EH (cell line): ENCODE results near the gene SYT2.
"Not testable (repeated sequence)": the region's sequence is repeated elsewhere in the genome, so short reads cannot be mapped to it uniquely, and the experiment has no call there.

Experiments used
- DNase-seq: peaks from one replicate; pipeline ENCODE4 v3.0.0-alpha.2; 2015; ENCODE audit warnings: low read depth

Gene SYT2

DNA sequence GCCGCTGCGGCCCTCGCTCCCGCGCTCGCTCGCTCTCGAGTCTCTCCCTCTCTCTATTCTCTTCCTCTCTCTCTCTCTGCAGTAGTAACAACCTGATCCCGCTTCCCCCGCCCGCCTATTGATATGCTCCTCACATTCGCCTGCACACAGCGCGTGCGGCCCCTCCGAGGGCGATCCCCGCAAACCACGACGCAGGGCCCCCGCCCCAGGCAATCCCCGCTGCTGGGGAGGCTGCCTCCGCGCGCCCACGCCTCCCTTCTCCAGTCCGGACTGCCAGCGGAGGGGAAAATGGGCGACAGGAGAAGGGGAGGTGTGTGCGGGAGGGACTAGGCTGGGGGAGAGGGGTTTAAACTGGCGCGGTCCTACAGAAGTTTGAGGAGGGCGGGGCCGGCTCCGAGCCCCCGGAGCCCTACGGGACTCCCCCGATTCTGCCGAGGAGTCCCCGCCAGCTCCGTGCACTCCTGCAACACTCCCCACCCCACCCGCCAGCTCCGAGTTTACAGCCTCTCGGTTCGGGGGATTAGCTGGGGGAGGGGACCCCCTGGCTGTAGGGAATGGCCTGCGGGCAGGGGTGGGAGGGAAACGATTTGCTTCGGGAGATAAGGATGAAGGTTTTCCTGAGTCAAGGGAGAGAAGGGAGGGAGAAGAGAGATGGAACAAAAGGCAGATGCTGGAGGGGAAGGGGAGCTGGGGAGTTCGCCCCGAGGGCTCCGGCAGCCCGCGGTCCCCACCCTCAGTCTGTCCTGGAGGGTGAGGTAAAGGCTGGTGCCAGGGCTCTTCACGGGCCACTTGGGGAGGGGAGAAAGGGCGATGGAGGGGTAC lies 66.6 kb downstream of the SYT2 start:
- DNase-seq = no peak

DNA sequence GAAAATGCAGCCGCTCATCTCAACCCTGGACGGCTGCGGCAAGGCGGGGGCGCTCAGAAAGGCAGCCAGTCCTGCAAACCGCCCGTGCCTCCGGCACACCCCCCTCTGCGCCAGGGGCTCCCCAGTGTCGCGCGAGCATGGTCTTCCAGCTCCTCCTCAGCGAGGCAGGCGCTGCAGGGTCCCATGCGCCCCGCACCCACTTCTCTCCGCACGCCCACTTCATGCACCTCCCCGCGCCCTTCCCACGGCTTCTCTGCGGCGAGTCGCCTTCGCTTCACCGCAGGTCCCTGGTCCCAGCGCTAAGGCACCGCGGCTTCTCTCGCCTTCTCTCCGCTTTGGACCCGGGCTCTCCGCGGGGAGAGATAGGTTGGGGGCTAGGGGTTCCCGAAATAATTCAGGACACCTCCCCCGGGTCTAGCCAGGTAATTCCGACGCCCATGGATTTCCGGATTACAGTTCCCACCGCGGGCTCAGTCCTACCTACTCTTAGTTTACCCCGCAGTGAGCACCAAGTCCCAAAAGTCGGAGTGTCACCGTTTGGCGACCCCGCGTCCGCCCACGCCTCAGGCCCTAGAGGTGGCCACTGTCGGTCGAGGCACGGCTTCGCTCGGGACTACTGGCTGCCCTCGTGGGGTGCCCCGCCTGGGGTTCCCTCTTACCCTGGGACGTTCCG lies 67.5 kb downstream of the SYT2 start:
- no peak for DNase-seq

DNA sequence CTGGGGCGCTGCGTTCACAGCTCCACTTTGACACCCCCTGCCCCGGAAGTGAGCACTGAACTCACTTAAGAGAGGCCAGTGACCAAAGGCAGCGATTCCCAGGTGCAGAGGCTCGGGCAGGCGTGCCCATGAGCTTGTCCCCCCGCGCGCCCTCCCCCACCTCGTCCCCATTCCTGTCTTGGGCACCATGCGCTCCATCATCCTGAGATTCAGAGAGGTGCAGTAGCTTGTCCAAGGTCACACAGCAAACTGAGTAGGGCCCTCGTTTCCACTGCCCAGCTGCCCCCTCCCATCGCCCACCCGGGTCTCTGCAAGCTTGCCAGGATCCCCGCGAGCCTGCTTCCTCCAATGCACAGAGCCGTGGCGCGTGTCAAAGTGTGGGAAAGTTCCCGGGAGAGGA lies 68.0 kb downstream of the SYT2 start:
- DNase-seq = no peak

DNA sequence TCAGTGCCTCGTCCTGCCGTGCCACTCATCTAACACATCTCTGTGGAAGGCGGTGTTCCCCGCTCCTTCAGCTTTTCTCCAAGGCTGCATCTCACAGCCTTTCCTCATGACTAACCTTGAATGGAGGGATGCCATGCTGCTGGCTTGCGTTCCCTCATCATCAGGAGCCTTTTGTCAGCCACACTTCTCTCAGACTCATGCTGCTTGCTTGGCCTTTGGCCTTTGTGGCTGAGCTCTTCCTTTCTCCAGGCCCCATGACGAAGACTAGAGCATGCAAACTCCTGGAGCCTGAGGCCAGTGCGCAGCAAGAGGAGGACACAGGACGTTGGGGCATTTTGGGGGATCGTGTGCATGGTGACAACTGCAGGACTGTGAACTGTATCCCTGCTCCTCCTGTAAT lies 70.8 kb downstream of the SYT2 start:
- DNase-seq = peak; percentile 85

DNA sequence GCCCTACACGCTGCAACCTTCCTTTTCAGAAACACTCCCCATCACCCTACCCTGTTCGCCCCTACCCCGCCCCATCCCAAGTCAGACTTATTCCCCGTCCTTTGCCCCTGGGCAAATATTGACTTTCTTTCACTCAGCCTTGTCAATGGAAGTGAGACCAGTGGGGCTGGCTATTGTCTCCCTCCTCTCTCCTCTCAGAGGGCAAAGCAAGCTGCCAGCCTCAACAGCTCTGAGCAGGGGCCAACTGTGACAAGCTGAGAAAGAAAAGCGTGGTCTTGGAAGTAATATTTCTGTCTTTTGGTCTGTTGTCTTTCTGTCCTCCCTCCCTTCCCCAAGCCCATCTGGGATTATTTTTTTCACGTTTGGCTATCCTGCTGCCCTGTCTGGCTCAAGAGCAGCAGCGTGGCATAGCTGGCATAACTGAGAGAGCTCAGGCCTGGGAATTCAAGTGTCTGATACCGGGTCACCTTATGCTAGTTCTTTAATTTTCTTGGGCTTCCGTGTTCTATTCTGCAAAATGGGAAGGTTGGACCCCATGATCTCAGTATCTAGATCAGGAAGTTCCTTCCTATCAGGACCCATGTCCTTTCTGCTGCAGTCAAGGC lies 71.5 kb downstream of the SYT2 start:
- not testable (repeated sequence) for DNase-seq

DNA sequence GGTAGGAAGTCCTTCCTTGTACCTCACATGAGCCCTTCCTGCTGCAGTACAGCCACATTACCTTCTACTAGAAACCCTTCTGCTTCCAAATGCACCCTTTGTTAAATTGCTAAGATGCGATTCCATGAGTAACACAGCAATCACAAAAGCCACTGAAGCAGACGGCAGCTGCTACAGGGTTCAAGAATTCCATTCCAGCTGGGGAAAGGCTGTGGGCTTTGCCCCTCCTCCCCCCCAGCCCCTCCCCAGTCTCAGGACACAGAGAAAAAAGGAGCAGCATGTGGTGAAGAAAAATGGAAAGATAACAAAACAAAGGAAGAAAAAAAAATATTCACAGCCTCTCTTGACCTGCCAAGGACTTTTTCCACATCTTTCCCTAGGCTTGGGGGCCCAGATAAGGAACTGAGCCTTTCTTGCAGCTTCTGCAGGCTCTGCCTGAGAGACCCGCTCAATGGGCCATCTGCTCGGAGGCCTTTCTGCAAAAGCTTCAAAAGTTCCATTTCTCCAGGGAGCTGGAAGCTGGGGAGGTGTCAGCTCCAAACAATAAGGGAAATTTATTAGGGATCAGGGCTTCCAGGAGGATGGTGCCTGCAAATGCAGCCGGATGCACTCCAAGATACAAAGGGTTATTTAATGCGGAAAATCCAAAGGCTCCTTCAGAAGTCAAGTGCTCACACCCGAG lies 72.1 kb downstream of the SYT2 start:
- DNase-seq = no peak

DNA sequence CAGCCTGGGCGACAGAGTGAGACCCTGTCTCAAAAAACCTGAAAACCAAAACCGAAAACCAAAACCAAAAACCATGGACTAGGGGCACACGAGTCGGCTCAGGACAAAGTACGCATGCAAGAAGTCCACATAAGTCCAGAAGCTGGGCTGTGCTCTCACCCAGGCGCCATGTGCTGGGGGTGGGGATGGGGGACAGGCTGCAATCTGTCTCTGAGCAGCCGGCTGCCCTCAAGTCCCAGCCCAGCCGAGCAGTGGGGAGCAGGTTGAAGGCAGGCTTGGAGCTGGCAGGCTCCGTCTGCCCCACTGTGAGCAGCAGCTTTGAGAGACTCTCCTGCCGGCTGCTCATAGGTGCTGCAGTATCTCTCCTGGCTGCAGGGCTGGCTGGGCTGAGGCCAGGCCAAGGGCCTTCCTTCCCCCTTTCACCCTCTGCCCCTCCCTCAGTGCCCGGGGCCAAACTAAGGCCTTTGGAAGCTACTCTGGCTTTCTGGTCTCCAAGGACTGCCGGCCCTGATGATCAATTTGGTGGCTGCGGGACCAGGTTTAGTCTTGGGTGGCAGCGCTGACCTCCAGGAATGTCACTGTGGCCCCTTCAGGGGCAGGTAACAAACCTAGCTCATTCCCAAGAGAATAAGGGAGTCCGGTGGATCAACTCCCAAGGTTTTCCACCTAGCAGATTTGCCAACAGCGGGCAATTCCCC lies 72.8 kb downstream of the SYT2 start:
- DNase-seq = not testable (repeated sequence)

DNA sequence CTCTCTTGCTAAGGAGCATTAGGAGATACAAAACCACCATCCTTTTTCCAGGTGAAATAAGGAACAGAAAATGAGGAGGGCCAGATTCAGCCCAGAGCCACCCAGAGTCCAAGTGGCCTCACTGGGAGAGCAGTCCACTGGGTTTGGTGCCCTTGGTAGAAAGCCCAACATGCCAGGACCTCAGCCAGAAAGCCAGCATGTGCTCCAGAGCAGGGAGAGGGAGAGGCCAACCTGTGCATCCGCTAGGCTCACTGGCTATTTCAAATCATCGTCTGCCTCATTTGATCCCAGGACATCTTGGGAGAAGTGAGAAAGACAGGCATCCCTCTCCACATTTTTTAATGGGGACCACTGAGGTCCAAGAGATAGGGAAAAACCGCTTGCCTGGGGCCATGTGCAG lies 74.1 kb downstream of the SYT2 start:
- DNase-seq = not testable (repeated sequence)

DNA sequence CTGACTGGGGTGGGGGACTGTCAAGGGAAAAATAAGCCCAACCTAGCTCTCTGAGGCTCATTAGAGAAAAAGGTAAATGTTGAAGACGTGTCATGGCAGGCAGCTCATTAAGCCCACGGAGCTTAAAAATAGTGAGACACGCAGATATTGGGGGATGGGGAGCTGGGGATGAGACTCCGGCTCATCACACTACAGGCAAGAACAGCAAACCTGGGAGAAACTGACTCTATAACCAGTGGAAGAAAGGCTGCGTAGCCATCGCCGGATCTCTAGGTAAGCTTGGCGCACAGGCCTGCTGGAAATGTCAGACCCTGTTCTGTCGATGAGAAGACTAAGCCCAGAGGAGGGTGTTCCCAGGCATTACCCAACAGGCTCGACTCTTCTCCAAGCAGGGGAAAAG lies 78.0 kb downstream of the SYT2 start:
- no peak for DNase-seq

DNA sequence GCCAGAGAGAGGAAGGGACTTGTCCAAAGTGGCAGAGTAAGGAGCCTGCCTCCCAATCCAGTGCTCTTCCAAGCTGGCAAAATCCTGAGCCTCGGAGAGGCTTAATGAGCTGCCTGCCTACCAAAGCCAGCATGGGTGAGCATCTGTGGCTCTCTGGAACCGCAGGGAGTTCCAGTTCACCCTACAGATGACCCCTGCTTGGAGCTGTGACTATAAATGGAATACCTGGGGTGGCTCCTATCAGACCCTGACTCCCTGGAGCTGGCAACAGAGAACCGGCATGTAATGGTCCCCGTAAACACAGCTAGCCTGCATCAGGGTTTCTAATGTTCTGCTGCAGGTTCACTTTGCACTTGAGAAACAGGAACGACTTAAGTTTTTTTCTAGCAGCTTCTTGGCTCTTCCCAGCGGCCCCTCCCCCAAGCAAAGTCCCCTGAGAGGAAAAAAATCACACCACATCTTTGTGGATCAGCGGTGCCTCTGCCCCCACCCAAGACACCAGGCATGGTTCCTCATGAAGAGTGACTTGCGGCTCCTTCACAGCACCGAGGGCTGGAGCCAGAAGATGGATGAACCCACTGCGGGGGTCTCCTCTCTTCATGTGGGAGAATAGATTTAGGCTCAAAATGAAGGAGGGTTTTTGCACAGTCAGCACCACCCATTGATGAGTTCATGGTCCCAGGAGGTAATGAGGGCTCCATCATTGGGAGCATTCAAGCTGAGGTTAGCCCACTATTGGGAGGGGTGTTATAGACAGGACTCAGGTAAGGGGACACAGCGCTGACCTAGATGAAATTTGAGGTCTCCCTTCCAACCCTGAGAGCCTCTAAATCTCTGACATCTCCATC lies 79.0 kb downstream of the SYT2 start:
- no peak for DNase-seq

DNA sequence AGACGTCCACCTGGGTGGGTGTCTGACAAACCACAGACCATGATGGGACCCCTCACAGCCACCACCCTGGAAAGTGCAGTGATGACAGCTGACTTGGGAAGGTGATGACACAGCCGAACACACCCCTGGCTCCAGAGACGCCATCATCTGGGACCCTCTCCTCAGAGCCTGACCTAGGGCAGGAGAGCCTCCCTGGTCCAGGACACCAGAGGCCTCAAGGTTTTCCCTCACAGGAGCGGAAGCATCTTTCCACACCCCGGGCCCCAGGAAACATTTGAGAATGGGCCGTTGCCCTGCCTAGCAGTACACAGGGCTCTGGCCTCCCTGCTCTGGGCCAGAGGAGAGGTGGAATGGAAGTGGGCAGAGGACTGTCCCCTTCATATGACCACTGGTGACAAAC lies 79.7 kb downstream of the SYT2 start:
- no peak for DNase-seq

DNA sequence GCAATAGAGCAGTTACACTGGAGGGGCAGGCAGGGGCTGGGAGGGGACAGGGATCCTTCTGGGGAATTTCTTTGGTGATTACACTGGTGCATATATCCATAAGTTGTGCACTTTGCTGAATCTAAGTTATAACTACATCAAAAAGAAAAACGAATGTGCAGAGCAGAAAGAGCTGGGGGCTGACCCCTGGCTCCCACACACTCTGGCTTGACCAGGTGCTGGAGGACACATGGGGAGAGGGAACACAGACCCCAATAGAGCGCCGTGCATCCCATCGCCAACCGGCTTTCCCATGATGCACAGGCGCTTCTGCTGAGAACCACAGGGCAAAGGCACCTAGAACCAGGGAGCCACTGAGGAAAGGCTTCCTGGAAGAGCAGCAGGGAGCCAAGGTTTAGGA lies 80.2 kb downstream of the SYT2 start:
- not testable (repeated sequence) for DNase-seq

DNA sequence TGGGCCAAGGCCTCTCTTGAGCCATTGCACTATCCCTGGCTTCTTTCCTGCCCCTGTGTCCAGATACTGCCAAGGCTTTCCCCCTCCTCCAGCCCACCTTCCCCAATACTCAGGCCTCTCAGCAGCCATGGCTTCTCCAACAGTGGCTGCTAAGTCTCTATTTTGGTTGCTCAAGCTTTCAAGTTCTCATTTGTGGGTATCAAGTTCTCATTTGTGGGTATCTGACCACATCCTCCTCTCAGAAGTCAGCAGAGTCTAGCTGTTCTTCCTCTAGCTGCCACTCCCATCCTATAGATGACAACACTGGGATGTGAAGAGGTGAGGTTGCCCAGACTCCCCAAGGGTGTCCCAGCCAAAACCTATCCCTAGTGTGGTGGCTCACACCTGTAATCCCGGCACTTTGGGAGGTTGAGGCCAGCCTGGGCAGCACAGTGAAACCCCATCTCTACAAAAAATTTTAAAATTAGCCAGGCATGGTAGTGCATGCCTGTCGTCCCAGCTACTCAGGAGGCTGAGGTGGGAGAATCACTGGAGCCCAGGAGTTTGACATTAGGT lies 80.9 kb downstream of the SYT2 start:
- DNase-seq = not testable (repeated sequence)

DNA sequence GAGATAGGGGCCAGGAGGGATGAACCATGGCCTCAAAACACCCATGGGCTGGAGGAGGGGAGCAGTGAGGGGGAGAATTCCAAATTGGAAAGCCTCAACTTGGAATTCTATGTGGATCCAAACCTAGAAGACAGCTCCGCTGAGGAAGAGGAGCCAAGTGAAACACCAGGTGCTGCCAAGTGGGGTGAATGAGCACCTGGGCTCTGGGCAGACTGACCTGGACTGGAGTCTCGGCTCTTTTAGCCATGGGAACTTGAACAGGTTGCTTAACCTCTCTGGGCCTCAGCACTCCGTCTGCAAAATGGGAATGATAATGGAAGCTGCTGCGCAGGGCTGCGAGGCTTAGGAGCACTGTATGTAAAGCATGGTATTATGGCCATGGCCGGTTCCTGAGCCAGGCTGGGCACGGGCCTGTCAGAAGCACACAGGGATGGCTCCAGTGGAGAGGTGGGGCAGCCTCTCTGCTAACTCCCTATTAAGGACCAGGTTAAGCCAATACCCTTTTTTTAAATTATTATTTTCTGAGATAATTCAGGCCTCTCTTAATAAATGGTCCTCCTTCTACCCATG lies 81.5 kb downstream of the SYT2 start:
- DNase-seq = no peak

DNA sequence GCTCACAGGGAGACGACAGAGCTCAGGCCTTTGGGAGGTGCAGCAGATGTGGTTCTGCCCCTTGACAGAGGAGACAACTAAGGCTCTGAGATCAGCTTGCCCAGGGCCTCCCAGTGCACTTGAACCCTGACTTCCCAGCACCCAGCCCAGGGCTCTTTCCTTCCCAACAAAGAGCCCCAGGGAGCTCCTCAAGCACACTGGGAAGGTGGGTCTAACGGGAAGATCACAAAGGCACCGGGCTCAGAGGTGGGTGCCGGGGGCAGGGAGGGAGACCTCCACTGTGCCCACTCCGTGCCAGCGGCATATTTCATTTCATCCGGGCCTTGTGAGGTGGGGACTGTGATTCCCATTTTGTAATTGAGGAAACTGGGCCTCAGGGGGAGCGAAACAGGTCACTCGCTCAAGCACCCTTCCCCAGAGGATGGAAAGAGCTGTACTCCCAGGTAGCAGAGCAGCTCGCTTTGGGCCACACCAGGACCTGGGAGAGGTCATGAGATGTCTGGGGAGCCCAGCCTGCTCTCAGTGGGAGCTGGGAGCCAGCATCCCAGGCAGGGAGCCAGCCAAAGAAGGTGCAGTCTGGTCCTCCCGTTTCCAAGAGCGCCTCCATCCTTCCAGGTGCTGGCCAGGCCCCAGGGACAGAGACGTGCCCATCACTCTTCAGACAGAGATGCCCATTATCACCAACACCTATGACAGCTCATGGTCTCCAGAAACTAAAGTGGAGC lies 82.3 kb downstream of the SYT2 start:
- DNase-seq = no peak

DNA sequence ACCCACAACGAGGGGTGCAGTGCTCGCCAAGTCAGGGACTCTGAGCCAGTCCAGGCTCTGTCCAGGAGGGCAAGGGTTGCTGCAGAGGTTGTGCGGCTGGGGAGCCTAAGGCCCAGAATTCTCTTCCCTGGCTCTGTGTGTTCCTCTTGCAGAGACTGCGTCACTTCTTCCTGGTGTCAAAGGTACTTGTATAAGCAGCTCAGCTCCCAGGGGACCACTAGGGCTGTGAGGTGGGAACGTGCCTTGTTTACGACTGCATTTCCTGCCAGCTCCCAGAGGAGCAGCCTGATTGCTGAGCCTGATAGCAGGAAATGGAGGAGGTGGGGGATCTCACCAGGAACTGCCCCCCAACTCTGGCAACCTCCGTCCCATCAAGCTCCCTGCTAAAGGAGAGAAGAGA lies 83.2 kb downstream of the SYT2 start:
- not testable (repeated sequence) for DNase-seq

DNA sequence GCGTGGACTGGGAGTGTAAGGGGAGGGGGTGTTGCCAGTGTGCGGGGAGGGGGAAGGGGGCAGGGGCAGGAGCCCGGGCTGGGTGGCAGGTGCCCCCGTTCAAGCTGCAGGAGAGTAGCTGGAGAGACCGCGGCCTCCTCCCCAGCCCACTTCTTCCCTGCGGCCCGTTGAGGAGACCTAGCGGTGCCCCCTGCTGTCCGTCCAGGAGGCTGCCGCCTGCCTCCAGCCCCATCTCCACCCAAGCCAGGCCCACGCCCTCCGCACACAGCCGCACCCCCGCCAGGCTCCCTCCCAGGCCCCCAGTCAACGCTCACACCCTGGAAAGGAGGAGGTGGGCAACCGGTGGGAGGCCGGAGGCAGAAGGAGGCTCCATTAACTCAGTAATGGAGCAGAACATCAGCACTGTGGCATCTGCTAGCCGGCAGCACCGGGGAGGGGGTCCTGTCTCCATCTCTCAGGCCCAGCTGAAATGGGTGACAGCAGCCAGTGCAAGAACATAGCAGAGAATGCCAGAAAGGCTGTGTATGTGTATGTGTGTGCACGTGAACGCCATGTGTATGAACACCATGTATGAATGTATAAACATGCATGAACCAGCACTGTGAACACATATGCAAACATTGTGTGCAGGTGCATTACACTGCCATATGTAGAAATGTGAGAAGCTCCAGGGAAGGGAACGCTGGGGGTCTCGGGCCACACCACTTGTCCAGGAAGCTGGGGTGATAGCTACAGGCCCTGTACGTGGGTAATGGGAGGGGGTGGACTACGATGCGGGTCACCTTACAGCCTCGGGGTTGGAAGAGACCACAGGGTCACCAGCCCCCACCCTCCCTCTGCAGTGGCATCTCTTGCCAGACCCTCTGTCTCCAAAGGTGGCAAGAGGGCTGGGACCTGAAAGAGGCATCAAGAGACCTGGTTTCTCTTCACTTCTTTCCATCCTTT lies 84.6 kb downstream of the SYT2 start:
- DNase-seq = peak; percentile 75

DNA sequence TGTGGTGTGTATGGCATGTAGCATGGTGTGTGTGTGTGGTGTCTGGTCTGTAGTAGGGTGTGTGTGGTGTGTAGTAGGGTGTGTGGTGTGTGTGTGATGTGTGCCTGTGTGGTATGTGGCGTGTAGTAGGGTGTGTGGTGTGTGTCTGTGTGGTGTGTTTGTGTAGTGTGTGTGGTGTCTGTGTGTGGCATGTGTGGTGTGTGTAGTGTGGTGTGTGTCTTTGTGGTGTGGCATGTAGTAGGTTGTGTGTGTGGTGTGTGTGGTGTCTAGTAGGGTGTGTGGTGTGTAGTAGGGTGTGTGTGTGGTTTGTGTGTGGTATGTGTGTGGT lies 85.5 kb downstream of the SYT2 start:
- DNase-seq = no peak
